Measurements from ENCODE around the gene DMXL1.

GRCh38 chr5:119207105-119207504 lies 136.2 kb downstream of the DMXL1 start:
- no peak for TF ChIP-seq CTCF (IDR thresholded peaks at IDR 0.05)
- no peak for TF ChIP-seq POLR2A (IDR thresholded peaks at IDR 0.05)
- TF ChIP-seq POLR2AphosphoS5 (IDR thresholded peaks at IDR 0.05): no peak

All from breast epithelium (tissue), 3 donors.